Measurements from ENCODE around the gene TBX15. TPM values are rescaled to one million over a fixed set of nuclear protein-coding genes. Genes with fewer than 3 reads are reported as not detected.

Gene TBX15
- total and polyA plus RNA-seq, 9 of the 15 experiments (the other 6 are each of a cell fraction or from before 2014, with no cell fraction given): 0.03 to 3.4 (median 2.3) TPM

- TF ChIP-seq PRDM10 (IDR thresholded peaks at IDR 0.05; ENCODE audit: partially characterized antibody) (no peak), SMAD2 (IDR thresholded peaks at IDR 0.05; ENCODE audit: low read depth, low read length) (no peak), RFX1 (IDR thresholded peaks at IDR 0.05) (no peak), NFATC3 (IDR thresholded peaks at IDR 0.05) (no peak), TFAP4 (CRISPR knock-in tag; IDR thresholded peaks at IDR 0.05; ENCODE audit: borderline replicate concordance) (no peak), RNF219 (CRISPR knock-in tag; IDR thresholded peaks at IDR 0.05) (no peak), HDAC8 (tag; IDR thresholded peaks at IDR 0.05) (no peak), ZNF184 (CRISPR knock-in tag; IDR thresholded peaks at IDR 0.05) (no peak), BCLAF1 (IDR thresholded peaks at IDR 0.05; ENCODE audit: borderline replicate concordance in 1 of 2, control insufficient read depth in 1 of 2, low read depth in 2 of 2, low read length in 1 of 2) (no peak), ZNF24 (IDR thresholded peaks at IDR 0.05) (no peak), HMGN3 (IDR thresholded peaks at IDR 0.05; ENCODE audit: borderline replicate concordance, extremely low read depth, insufficient read length, low read depth, low read length) (no peak), ZNF431 (CRISPR knock-in tag; IDR thresholded peaks at IDR 0.05) (no peak), RBM39 (optimal IDR thresholded peaks at IDR 0.05; ENCODE audit: low read depth, low read length) (no peak), MEIS2 (IDR thresholded peaks at IDR 0.05; ENCODE audit: partially characterized antibody) (no peak), NFIX (CRISPR knock-in tag; IDR thresholded peaks at IDR 0.05; ENCODE audit: low read depth) (no peak)
Observed at GRCh38 chr1:118958937-118959631, 29.1 kb downstream of the TBX15 start (continued).
